ENCODE results near the gene LEFTY2. TPM values are rescaled to one million over a fixed set of nuclear protein-coding genes. Genes with fewer than 3 reads are reported as not detected.

LEFTY2 gene
- total and polyA plus RNA-seq, 9 of the 15 experiments (the other 6 are each of a cell fraction or from before 2014, with no cell fraction given), result 0.04 to 0.14 TPM; not detected in 7

DNA sequence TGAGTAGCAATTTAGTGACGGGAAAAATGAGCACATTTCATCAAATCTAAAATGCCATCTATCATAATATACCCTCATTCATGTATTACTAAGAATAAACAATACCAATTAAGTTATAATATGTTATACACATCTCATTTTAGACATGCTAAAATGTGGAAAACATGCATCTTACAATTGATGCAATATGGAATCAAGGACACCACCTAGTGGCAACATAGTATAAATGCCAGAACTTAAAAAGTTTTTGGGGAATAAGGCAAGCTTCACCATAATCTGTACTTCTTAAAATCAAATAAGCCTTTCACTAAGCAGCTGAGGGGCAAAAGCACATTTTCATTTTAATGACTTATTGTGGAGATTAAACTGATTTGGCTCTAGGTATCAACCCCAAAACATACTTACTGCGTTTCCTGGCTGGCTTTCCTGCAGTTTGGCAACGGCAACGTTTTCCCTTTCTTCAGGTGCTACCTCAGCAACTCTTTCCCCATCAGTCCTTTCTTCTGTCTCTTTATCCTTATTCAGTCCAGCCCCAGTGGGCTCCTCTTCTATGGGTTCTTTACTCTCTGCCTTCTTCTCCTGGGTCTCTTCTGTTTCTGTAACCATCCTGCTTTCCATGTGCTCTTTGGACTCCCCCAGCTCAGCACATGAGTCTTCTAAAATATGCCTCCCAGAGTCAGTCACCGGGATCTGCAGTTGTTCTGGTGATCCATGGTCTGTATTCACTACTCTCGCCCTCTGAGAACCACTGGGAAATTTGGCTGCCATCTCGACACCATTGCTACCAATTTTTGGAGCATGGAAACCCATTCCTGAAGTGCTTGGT, 46.7 kb upstream of the LEFTY2 start (continued):
- TF ChIP-seq, protein P1, sequence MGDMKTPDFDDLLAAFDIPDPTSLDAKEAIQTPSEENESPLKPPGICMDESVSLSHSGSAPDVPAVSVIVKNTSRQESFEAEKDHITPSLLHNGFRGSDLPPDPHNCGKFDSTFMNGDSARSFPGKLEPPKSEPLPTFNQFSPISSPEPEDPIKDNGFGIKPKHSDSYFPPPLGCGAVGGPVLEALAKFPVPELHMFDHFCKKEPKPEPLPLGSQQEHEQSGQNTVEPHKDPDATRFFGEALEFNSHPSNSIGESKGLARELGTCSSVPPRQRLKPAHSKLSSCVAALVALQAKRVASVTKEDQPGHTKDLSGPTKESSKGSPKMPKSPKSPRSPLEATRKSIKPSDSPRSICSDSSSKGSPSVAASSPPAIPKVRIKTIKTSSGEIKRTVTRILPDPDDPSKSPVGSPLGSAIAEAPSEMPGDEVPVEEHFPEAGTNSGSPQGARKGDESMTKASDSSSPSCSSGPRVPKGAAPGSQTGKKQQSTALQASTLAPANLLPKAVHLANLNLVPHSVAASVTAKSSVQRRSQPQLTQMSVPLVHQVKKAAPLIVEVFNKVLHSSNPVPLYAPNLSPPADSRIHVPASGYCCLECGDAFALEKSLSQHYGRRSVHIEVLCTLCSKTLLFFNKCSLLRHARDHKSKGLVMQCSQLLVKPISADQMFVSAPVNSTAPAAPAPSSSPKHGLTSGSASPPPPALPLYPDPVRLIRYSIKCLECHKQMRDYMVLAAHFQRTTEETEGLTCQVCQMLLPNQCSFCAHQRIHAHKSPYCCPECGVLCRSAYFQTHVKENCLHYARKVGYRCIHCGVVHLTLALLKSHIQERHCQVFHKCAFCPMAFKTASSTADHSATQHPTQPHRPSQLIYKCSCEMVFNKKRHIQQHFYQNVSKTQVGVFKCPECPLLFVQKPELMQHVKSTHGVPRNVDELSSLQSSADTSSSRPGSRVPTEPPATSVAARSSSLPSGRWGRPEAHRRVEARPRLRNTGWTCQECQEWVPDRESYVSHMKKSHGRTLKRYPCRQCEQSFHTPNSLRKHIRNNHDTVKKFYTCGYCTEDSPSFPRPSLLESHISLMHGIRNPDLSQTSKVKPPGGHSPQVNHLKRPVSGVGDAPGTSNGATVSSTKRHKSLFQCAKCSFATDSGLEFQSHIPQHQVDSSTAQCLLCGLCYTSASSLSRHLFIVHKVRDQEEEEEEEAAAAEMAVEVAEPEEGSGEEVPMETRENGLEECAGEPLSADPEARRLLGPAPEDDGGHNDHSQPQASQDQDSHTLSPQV (IDR thresholded peaks at IDR 0.05), result peak; percentile 37; the same call in 1 of the 2 replicates
- TF ChIP-seq PHB2 (IDR thresholded peaks at IDR 0.05; ENCODE audit: low read depth), result no peak
- no peak for TF ChIP-seq RHOXF2B (CRISPR knock-in tag; conservative IDR thresholded peaks at IDR 0.05)
- TF ChIP-seq TAF15 (IDR thresholded peaks at IDR 0.05; ENCODE audit: low read depth, low read length), result no peak
- TF ChIP-seq TOE1 (IDR thresholded peaks at IDR 0.05; ENCODE audit: borderline replicate concordance), result 0 out of 2 replicates have a peak, but pooled peaks have one; percentile 15
- no peak for TF ChIP-seq TOE1 (CRISPR knock-in tag; IDR thresholded peaks at IDR 0.05; ENCODE audit: borderline replicate concordance, low read depth)
- TF ChIP-seq POLR2H (tag; IDR thresholded peaks at IDR 0.05; ENCODE audit: low read depth), result 0 out of 2 replicates have a peak, but pooled peaks have one; percentile 21
- TF ChIP-seq ARID2 (IDR thresholded peaks at IDR 0.05), result no peak
- TF ChIP-seq, protein P2, sequence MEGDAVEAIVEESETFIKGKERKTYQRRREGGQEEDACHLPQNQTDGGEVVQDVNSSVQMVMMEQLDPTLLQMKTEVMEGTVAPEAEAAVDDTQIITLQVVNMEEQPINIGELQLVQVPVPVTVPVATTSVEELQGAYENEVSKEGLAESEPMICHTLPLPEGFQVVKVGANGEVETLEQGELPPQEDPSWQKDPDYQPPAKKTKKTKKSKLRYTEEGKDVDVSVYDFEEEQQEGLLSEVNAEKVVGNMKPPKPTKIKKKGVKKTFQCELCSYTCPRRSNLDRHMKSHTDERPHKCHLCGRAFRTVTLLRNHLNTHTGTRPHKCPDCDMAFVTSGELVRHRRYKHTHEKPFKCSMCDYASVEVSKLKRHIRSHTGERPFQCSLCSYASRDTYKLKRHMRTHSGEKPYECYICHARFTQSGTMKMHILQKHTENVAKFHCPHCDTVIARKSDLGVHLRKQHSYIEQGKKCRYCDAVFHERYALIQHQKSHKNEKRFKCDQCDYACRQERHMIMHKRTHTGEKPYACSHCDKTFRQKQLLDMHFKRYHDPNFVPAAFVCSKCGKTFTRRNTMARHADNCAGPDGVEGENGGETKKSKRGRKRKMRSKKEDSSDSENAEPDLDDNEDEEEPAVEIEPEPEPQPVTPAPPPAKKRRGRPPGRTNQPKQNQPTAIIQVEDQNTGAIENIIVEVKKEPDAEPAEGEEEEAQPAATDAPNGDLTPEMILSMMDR (IDR thresholded peaks at IDR 0.05 in 2 of 3, conservative IDR thresholded peaks at IDR 0.05 in 1 of 3; ENCODE audit: insufficient read depth in 2 of 3, low read depth in 1 of 3, low read length in 3 of 3), result peak; percentile 62 to 82 (median 68); a peak in 5 of 6 replicates
- no peak for TF ChIP-seq LARP7 (IDR thresholded peaks at IDR 0.05)
- TF ChIP-seq, protein P3, sequence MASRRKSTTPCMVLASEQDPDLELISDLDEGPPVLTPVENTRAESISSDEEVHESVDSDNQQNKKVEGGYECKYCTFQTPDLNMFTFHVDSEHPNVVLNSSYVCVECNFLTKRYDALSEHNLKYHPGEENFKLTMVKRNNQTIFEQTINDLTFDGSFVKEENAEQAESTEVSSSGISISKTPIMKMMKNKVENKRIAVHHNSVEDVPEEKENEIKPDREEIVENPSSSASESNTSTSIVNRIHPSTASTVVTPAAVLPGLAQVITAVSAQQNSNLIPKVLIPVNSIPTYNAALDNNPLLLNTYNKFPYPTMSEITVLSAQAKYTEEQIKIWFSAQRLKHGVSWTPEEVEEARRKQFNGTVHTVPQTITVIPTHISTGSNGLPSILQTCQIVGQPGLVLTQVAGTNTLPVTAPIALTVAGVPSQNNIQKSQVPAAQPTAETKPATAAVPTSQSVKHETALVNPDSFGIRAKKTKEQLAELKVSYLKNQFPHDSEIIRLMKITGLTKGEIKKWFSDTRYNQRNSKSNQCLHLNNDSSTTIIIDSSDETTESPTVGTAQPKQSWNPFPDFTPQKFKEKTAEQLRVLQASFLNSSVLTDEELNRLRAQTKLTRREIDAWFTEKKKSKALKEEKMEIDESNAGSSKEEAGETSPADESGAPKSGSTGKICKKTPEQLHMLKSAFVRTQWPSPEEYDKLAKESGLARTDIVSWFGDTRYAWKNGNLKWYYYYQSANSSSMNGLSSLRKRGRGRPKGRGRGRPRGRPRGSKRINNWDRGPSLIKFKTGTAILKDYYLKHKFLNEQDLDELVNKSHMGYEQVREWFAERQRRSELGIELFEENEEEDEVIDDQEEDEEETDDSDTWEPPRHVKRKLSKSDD (conservative IDR thresholded peaks at IDR 0.05; ENCODE audit: low read length), result no peak
- TF ChIP-seq ZFP30 (CRISPR knock-in tag; IDR thresholded peaks at IDR 0.05; ENCODE audit: borderline replicate concordance), result no peak
- no peak for TF ChIP-seq THRAP3 (IDR thresholded peaks at IDR 0.05; ENCODE audit: borderline replicate concordance)
- 0 out of 2 replicates have a peak, but pooled peaks have one; percentile 52 for TF ChIP-seq ZZZ3 (IDR thresholded peaks at IDR 0.05)
- TF ChIP-seq MAFG (tag; conservative IDR thresholded peaks at IDR 0.05), result 0 out of 2 replicates have a peak, but pooled peaks have one; percentile 34
- TF ChIP-seq, protein P4, sequence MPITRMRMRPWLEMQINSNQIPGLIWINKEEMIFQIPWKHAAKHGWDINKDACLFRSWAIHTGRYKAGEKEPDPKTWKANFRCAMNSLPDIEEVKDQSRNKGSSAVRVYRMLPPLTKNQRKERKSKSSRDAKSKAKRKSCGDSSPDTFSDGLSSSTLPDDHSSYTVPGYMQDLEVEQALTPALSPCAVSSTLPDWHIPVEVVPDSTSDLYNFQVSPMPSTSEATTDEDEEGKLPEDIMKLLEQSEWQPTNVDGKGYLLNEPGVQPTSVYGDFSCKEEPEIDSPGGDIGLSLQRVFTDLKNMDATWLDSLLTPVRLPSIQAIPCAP (CRISPR knock-in tag; IDR thresholded peaks at IDR 0.05; ENCODE audit: borderline replicate concordance), result no peak
- peak; percentile 10; the same call in 1 of the 2 replicates for TF ChIP-seq KLF16 (IDR thresholded peaks at IDR 0.05)
